MV-4-11 (cell line): ENCODE measurements around the gene WWP2.

Experiments
- DNase-seq: peaks from one replicate; lab custom pipeline; 2025; lab: John Stamatoyannopoulos, UW

WWP2 gene

GRCh38 chr16:69927056-69927757 lies 165.1 kb downstream of the WWP2 start:
- DNase-seq = peak; percentile 25

GRCh38 chr16:69928856-69929400 lies 166.8 kb downstream of the WWP2 start:
- DNase-seq = no peak

GRCh38 chr16:69929480-69929879 lies 167.3 kb downstream of the WWP2 start:
- no peak for DNase-seq

- peak; percentile 31 for DNase-seq
These were observed 168.1 kb downstream of the WWP2 start for GRCh38 chr16:69930117-69930776.

- no peak for DNase-seq
These were observed 169.5 kb downstream of the WWP2 start for GRCh38 chr16:69931631-69932030.

- DNase-seq = no peak
These were observed 170.1 kb downstream of the WWP2 start for GRCh38 chr16:69932228-69932627.

GRCh38 chr16:69932691-69933392 lies 170.7 kb downstream of the WWP2 start:
- peak; percentile 59 for DNase-seq

GRCh38 chr16:69934044-69934443 lies 171.9 kb downstream of the WWP2 start:
- DNase-seq = no peak

- no peak for DNase-seq
These were observed 172.6 kb downstream of the WWP2 start for GRCh38 chr16:69934751-69935150.

GRCh38 chr16:69935278-69935711 lies 173.2 kb downstream of the WWP2 start:
- DNase-seq = no peak

- no peak for DNase-seq
These were observed 173.6 kb downstream of the WWP2 start for GRCh38 chr16:69935740-69936139.

GRCh38 chr16:69936252-69936651 lies 174.1 kb downstream of the WWP2 start:
- no peak for DNase-seq

- DNase-seq = no peak
These were observed 174.6 kb downstream of the WWP2 start for GRCh38 chr16:69936751-69937211.

GRCh38 chr16:69937465-69937951 lies 175.4 kb downstream of the WWP2 start:
- no peak for DNase-seq

- no peak for DNase-seq
These were observed 177.1 kb downstream of the WWP2 start for GRCh38 chr16:69938981-69939820.

- DNase-seq = no peak
These were observed 177.9 kb downstream of the WWP2 start for GRCh38 chr16:69939821-69940585.

- DNase-seq = no peak
These were observed 178.5 kb downstream of the WWP2 start for GRCh38 chr16:69940676-69941075.

- DNase-seq = no peak
These were observed 179.3 kb downstream of the WWP2 start for GRCh38 chr16:69941251-69942098.

- no peak for DNase-seq
These were observed 180.0 kb downstream of the WWP2 start for GRCh38 chr16:69942099-69942491.

GRCh38 chr16:69942627-69943170 lies 180.6 kb downstream of the WWP2 start:
- no peak for DNase-seq
